WTC11 (cell line): ENCODE measurements around the gene CARD14. TPM values are rescaled to one million over a fixed set of nuclear protein-coding genes. Genes with fewer than 3 reads are reported as not detected.

Experiments
- ATAC-seq: fragments of 200-7000 bp; cut with Tn5 transposase; 2 replicates; pipeline ENCODE4 v1.10.0; 2021; ENCODE audit warnings: mild to moderate bottlenecking, moderate library complexity
- CTCF ChIA-PET: fragments of 300-600 bp; sonication (Branson Sonifier 250); formaldehyde crosslinking; loops from one replicate; lab custom pipeline; 2021; ENCODE audit warnings: antibody characterized with exemption; lab: Charles Lee
- POLR2A ChIA-PET: fragments of 350-600 bp; sonication (Branson Sonifier 250); formaldehyde crosslinking; loops from one replicate; lab custom pipeline; 2021; ENCODE audit warnings: antibody characterized with exemption; lab: Charles Lee
- DNase-seq: peaks from one replicate; pipeline ENCODE4 v3.0.0; 2021; ENCODE audit warnings: low spot score
- H3K27ac Mint-ChIP-seq: 2 replicates; pipeline ENCODE4 v1.8.0; 2021; ENCODE audit warnings: mixed read lengths
- H3K27me3 Mint-ChIP-seq: 2 replicates; pipeline ENCODE4 v1.8.0; 2021; ENCODE audit warnings: low read depth, mild to moderate bottlenecking, moderate library complexity, mixed read lengths
- H3K36me3 Mint-ChIP-seq: 2 replicates; pipeline ENCODE4 v1.8.0; 2021; ENCODE audit warnings: mixed read lengths
- H3K4me1 Mint-ChIP-seq: 2 replicates; pipeline ENCODE4 v1.8.0; 2022; ENCODE audit warnings: mixed read lengths
- H3K4me3 Mint-ChIP-seq: 2 replicates; pipeline ENCODE4 v1.8.0; 2021; ENCODE audit warnings: mild to moderate bottlenecking, moderate library complexity, mixed read lengths
- H3K9me3 Mint-ChIP-seq: 2 replicates; pipeline ENCODE4 v1.8.0; 2021; ENCODE audit warnings: mixed read lengths
- ATF3 ChIP-seq: sonication (generic); formaldehyde crosslinking; conservative IDR thresholded peaks from 2 replicates; pipeline ENCODE4 v1.8.1; 2022; ENCODE audit warnings: mild to moderate bottlenecking, missing genetic modification reagents
- CREM ChIP-seq: sonication (generic); formaldehyde crosslinking; IDR thresholded peaks from 2 replicates; pipeline ENCODE4 v1.8.1; 2022; ENCODE audit warnings: mild to moderate bottlenecking, missing genetic modification reagents, moderate library complexity
- CTCF ChIP-seq: fragments of 200-600 bp; IDR thresholded peaks from 2 replicates; pipeline ENCODE4 v1.8.0; 2022; ENCODE audit warnings: antibody characterized with exemption
- E2F4 ChIP-seq: sonication (generic); formaldehyde crosslinking; IDR thresholded peaks from 2 replicates; pipeline ENCODE4 v1.8.1; 2022; ENCODE audit warnings: low read depth, mild to moderate bottlenecking, moderate library complexity, missing genetic modification reagents, borderline replicate concordance
- E2F5 ChIP-seq: sonication (generic); formaldehyde crosslinking; IDR thresholded peaks from 2 replicates; pipeline ENCODE4 v1.8.1; 2022; ENCODE audit warnings: mild to moderate bottlenecking, moderate library complexity, missing genetic modification reagents
- FOXJ3 ChIP-seq: sonication (generic); formaldehyde crosslinking; IDR thresholded peaks from 2 replicates; pipeline ENCODE4 v1.9.0; 2021; ENCODE audit warnings: missing genetic modification reagents, mild to moderate bottlenecking, borderline replicate concordance
- HMGXB4 ChIP-seq: sonication (generic); formaldehyde crosslinking; IDR thresholded peaks from 2 replicates; pipeline ENCODE4 v1.8.1; 2023; ENCODE audit warnings: mild to moderate bottlenecking, moderate library complexity, missing genetic modification reagents
- KAT7 ChIP-seq: sonication (generic); formaldehyde crosslinking; IDR thresholded peaks from 2 replicates; pipeline ENCODE4 v1.8.1; 2023; ENCODE audit warnings: missing genetic modification reagents, mild to moderate bottlenecking, borderline replicate concordance
- MAX ChIP-seq: sonication (generic); formaldehyde crosslinking; IDR thresholded peaks from 2 replicates; pipeline ENCODE4 v1.8.0; 2022; ENCODE audit warnings: mild to moderate bottlenecking, missing genetic modification reagents
- NFYB ChIP-seq: sonication (generic); formaldehyde crosslinking; conservative IDR thresholded peaks from 2 replicates; pipeline ENCODE4 v1.8.0; 2022; ENCODE audit warnings: low read depth, missing genetic modification reagents
- NR2C2 ChIP-seq: sonication (generic); formaldehyde crosslinking; IDR thresholded peaks from 2 replicates; pipeline ENCODE4 v1.8.0; 2022; ENCODE audit warnings: mild to moderate bottlenecking, missing genetic modification reagents
- NR3C1 ChIP-seq: sonication (generic); formaldehyde crosslinking; conservative IDR thresholded peaks from 2 replicates; pipeline ENCODE4 v1.8.1; 2023; ENCODE audit warnings: low read depth, mild to moderate bottlenecking, missing genetic modification reagents
- SMAD3 ChIP-seq: sonication (generic); formaldehyde crosslinking; IDR thresholded peaks from 2 replicates; pipeline ENCODE4 v1.8.0; 2022; ENCODE audit warnings: missing genetic modification reagents, mild to moderate bottlenecking, borderline replicate concordance
- SOX15 ChIP-seq: fragments of 250-450 bp; sonication (Bioruptor Pico); IDR thresholded peaks from 2 replicates; pipeline ENCODE4 v1.9.0; 2021; ENCODE audit warnings: mild to moderate bottlenecking
- TEAD4 ChIP-seq: sonication (generic); formaldehyde crosslinking; IDR thresholded peaks from 2 replicates; pipeline ENCODE4 v1.8.0; 2022; ENCODE audit warnings: mild to moderate bottlenecking, missing genetic modification reagents
- TP53 ChIP-seq: sonication (generic); formaldehyde crosslinking; IDR thresholded peaks from 2 replicates; pipeline ENCODE4 v1.8.1; 2023; ENCODE audit warnings: mild to moderate bottlenecking, missing genetic modification reagents
- ZNF138 ChIP-seq: sonication (generic); formaldehyde crosslinking; conservative IDR thresholded peaks from 2 replicates; pipeline ENCODE4 v1.8.1; 2022; ENCODE audit warnings: mild to moderate bottlenecking, moderate library complexity, missing genetic modification reagents
- ZNF219 ChIP-seq: sonication (generic); formaldehyde crosslinking; IDR thresholded peaks from 2 replicates; pipeline ENCODE4 v1.8.0; 2023; ENCODE audit warnings: missing genetic modification reagents, mild to moderate bottlenecking, borderline replicate concordance
- ZNF281 ChIP-seq: sonication (generic); formaldehyde crosslinking; IDR thresholded peaks from 2 replicates; pipeline ENCODE4 v1.8.0; 2023; ENCODE audit warnings: mild to moderate bottlenecking, missing genetic modification reagents
- ZNF416 ChIP-seq: fragments of 250-450 bp; sonication (Bioruptor Pico); IDR thresholded peaks from 2 replicates; pipeline ENCODE4 v1.9.0; 2021; ENCODE audit warnings: mild to moderate bottlenecking, inconsistent platforms
- total RNA-seq: library from RNA; stranded (reverse); gene quantifications from 3 replicates; pipeline ENCODE4 v1.2.3, GENCODE V29; 2021

The CARD14 gene
- total RNA-seq, 1 experiment from 2014 or later, result 0.83 TPM

- Mint-ChIP-seq H3K4me1 (peaks cover 20% of the 10 kb centered on the region), H3K27ac (no peak overlapping the region), H3K4me3 (no peak overlapping the region), H3K36me3 (peaks cover 27% of the 10 kb centered on the region), H3K9me3 (peaks cover 14% of the 10 kb centered on the region), H3K27me3 (no peaks in the 10 kb centered on the region; the same call in 1 of the 2 replicates)
- POLR2A ChIA-PET, result no interaction called here
- CTCF ChIA-PET, result interaction anchor here (1.0 kb wide), 1 partner anchor 32 kb away, joined by 5 read pairs; no protein-coding TSS in a partner anchor
- no peak for TF ChIP-seq ZNF138 (CRISPR knock-in tag)
- DNase-seq (no peak), ATAC-seq (no peak)
Observed at GRCh38 chr17:80227666-80228065, 57.8 kb downstream of the CARD14 start.

- Mint-ChIP-seq H3K4me3 (no peak overlapping the region), H3K9me3 (peaks cover 19% of the 10 kb centered on the region), H3K27me3 (no peaks in the 10 kb centered on the region; the same call in 1 of the 2 replicates), H3K27ac (no peak overlapping the region), H3K4me1 (peaks cover 20% of the 10 kb centered on the region), H3K36me3 (peaks cover 33% of the 10 kb centered on the region)
- DNase-seq (no peak), ATAC-seq (no peak)
- POLR2A ChIA-PET, result no interaction called here
- CTCF ChIA-PET, result no interaction called here
- TF ChIP-seq CTCF (no peak), ATF3 (CRISPR knock-in tag) (no peak), E2F5 (no peak), KAT7 (no peak), ZNF281 (CRISPR knock-in tag) (no peak), NR3C1 (CRISPR knock-in tag) (no peak), SOX15 (CRISPR knock-in tag) (no peak), TEAD4 (CRISPR knock-in tag) (no peak), SMAD3 (CRISPR knock-in tag) (no peak), ZNF416 (CRISPR knock-in tag) (no peak), TP53 (no peak), CREM (CRISPR knock-in tag) (no peak)
Observed at GRCh38 chr17:80228477-80228876, 58.6 kb downstream of the CARD14 start.

GRCh38 chr17:80229011-80229410, 59.2 kb downstream of the CARD14 start:
- ATAC-seq (no peak), DNase-seq (no peak)
- CTCF ChIA-PET, result no interaction called here
- Mint-ChIP-seq H3K4me3 (no peak overlapping the region), H3K27ac (no peak overlapping the region), H3K4me1 (peaks cover 18% of the 10 kb centered on the region), H3K36me3 (peaks cover 35% of the 10 kb centered on the region), H3K9me3 (peaks cover 21% of the 10 kb centered on the region), H3K27me3 (no peaks in the 10 kb centered on the region; the same call in 1 of the 2 replicates)
- POLR2A ChIA-PET, result no interaction called here
- TF ChIP-seq FOXJ3 (CRISPR knock-in tag) (no peak), NR2C2 (CRISPR knock-in tag) (no peak)

GRCh38 chr17:80232438-80232837, 62.6 kb downstream of the CARD14 start:
- CTCF ChIA-PET, result interaction anchor here (1.2 kb wide), 1 partner anchor 129 kb away, joined by 4 read pairs; no protein-coding TSS in a partner anchor
- Mint-ChIP-seq H3K4me3 (no peak overlapping the region), H3K27me3 (no peaks in the 10 kb centered on the region; the same call in 1 of the 2 replicates), H3K4me1 (no peaks in the 10 kb centered on the region), H3K36me3 (peaks cover 41% of the 10 kb centered on the region), H3K27ac (no peak overlapping the region), H3K9me3 (peaks cover 21% of the 10 kb centered on the region)
- POLR2A ChIA-PET, result no interaction called here
- DNase-seq, result no peak
- no peak for ATAC-seq
- TF ChIP-seq NFYB, result no peak
- no peak for TF ChIP-seq MAX (CRISPR knock-in tag)
- TF ChIP-seq ATF3 (CRISPR knock-in tag), result no peak
- no peak for TF ChIP-seq HMGXB4 (CRISPR knock-in tag)
- TF ChIP-seq NR3C1 (CRISPR knock-in tag), result no peak
- TF ChIP-seq ZNF138 (CRISPR knock-in tag), result no peak
- TF ChIP-seq E2F4 (CRISPR knock-in tag), result no peak
- TF ChIP-seq ZNF219, result no peak
- TF ChIP-seq TEAD4 (CRISPR knock-in tag), result no peak
